ENCODE measurements around the gene OR2AT4. TPM values are rescaled to one million over a fixed set of nuclear protein-coding genes. Genes with fewer than 3 reads are reported as not detected.
"Not testable (repeated sequence)": the region's sequence is repeated elsewhere in the genome, so short reads cannot be mapped to it uniquely, and the experiment has no call there.

The OR2AT4 gene
- total and polyA plus RNA-seq, 2 donors (not counting 3 experiments of a cell fraction or from before 2014, with no cell fraction given): not detected

GRCh38 chr11:75097173-75097557 lies 489 bp upstream of the OR2AT4 start:
- no peaks in the 10 kb centered on the region for H3K9me1 ChIP-seq (replicated peaks; ENCODE audit: control insufficient read depth, extremely low read depth, insufficient read depth, low read length)
- no peak overlapping the region for H3K9ac ChIP-seq (replicated peaks; ENCODE audit: extremely low read depth, insufficient read depth, low read length)
- POLR2A ChIA-PET: no interaction called here
- peaks cover 9 to 10% of the 10 kb centered on the region in 2 experiments for H3K27me3 ChIP-seq (ENCODE audit: control insufficient read depth in 2 of 2, insufficient read depth in 2 of 2, low read length in 2 of 2)
- dilution Hi-C loops (cut with MboI; ENCODE audit: extremely low pct_ligation_motif_present, low sequenced_read_pairs) (no loop called here), intact Hi-C loops (cut with micrococcal nuclease) (no loop called here)
- H3K36me3 ChIP-seq (ENCODE audit: control insufficient read depth in 2 of 2, extremely low read depth in 1 of 2, insufficient read depth in 2 of 2, low read length in 2 of 2): no peaks in the 10 kb centered on the region
- DNase-seq (ENCODE audit: low read depth, low spot score) (no peak), FAIRE-seq (no peak)
- no peak overlapping the region for H3K4me3 ChIP-seq (replicated peaks in 1 of 3; ENCODE audit: insufficient read depth in 1 of 3, low read depth in 1 of 3, low read length in 3 of 3)
- H3K79me2 ChIP-seq (ENCODE audit: control insufficient read depth, insufficient read depth, low read length): no peaks in the 10 kb centered on the region
- CTCF ChIA-PET: no interaction called here
- no peaks in the 10 kb centered on the region for H3K4me1 ChIP-seq (ENCODE audit: control insufficient read depth, extremely low read depth, insufficient read depth, low read length)
- no peaks in the 10 kb centered on the region for H4K20me1 ChIP-seq (replicated peaks; ENCODE audit: control insufficient read depth, extremely low read depth, insufficient read depth, low read length)
- H3K27ac ChIP-seq (ENCODE audit: insufficient read depth, low read depth, low read length): no peak overlapping the region
- no TSS peak for BruUV-seq (replicated peaks)
- H2AFZ ChIP-seq (ENCODE audit: low read depth, low read length): no peak overlapping the region
- no peak overlapping the region for H3K4me2 ChIP-seq (ENCODE audit: insufficient read depth, low read length)
- TF ChIP-seq GATA2 (IDR thresholded peaks at IDR 0.05; ENCODE audit: insufficient read depth, insufficient read length, low read depth, low read length): no peak
- TF ChIP-seq MAX (IDR thresholded peaks at IDR 0.05; ENCODE audit: insufficient read depth, insufficient read length): no peak
- no peak for TF ChIP-seq FOS (IDR thresholded peaks at IDR 0.05; ENCODE audit: borderline replicate concordance, insufficient read depth, low read length)
- TF ChIP-seq EZH2 (IDR thresholded peaks at IDR 0.05; ENCODE audit: borderline replicate concordance, low read depth, low read length, severe bottlenecking): no peak
- H3K9me3 ChIP-seq (replicated peaks; ENCODE audit: control insufficient read depth, insufficient read depth, low read length): no peaks in the 10 kb centered on the region

GRCh38 chr11:75094382-75094781 lies 2.3 kb downstream of the OR2AT4 start:
- FAIRE-seq; H3K4me2 ChIP-seq (ENCODE audit: insufficient read depth, low read length); BruUV-seq (replicated peaks); POLR2A ChIA-PET; H2AFZ ChIP-seq (ENCODE audit: low read depth, low read length); dilution Hi-C loops (cut with MboI; ENCODE audit: extremely low pct_ligation_motif_present, low sequenced_read_pairs); H3K27ac ChIP-seq (ENCODE audit: insufficient read depth, low read depth, low read length); H3K79me2 ChIP-seq (ENCODE audit: control insufficient read depth, insufficient read depth, low read length); CTCF ChIA-PET; H3K9me3 ChIP-seq (replicated peaks; ENCODE audit: control insufficient read depth, insufficient read depth, low read length); H3K4me3 ChIP-seq (replicated peaks in 1 of 3; ENCODE audit: insufficient read depth in 1 of 3, low read depth in 1 of 3, low read length in 3 of 3); H3K36me3 ChIP-seq (ENCODE audit: control insufficient read depth in 2 of 2, extremely low read depth in 1 of 2, insufficient read depth in 2 of 2, low read length in 2 of 2); H4K20me1 ChIP-seq (replicated peaks; ENCODE audit: control insufficient read depth, extremely low read depth, insufficient read depth, low read length); H3K4me1 ChIP-seq (ENCODE audit: control insufficient read depth, extremely low read depth, insufficient read depth, low read length); H3K9ac ChIP-seq (replicated peaks; ENCODE audit: extremely low read depth, insufficient read depth, low read length); intact Hi-C loops (cut with micrococcal nuclease); DNase-seq (ENCODE audit: low read depth, low spot score); H3K9me1 ChIP-seq (replicated peaks; ENCODE audit: control insufficient read depth, extremely low read depth, insufficient read depth, low read length): not testable (repeated sequence)
- H3K27me3 ChIP-seq (ENCODE audit: control insufficient read depth in 2 of 2, insufficient read depth in 2 of 2, low read length in 2 of 2): peaks cover 7 to 22% of the 10 kb centered on the region in 2 experiments
